Lower leg skin (tissue), 4 donors: ENCODE measurements around the gene DHRS7B. TPM values are rescaled to one million over a fixed set of nuclear protein-coding genes. Genes with fewer than 3 reads are reported as not detected.

Source experiments
- DNase-seq, 2 donors: peaks; one replicate each; pipeline ENCODE4 v3.0.0-alpha.2; 2019; ENCODE audit warnings: low spot score in 2 of 2
- H3K4me3 ChIP-seq: fragments of 200-600 bp; sonication (generic); 2 replicates; pipeline ENCODE4 v1.5.1; 2017; ENCODE audit warnings: mild to moderate bottlenecking, low read depth; ENCODE audit not compliant: poor library complexity, severe bottlenecking
- CTCF ChIP-seq, 3 donors: fragments of 450-650 bp; IDR thresholded peaks; one replicate each; pipeline ENCODE4 v1.5.1; 2016; ENCODE audit warnings: antibody characterized with exemption in 3 of 3, mild to moderate bottlenecking in 3 of 3, moderate library complexity in 2 of 3
- POLR2A ChIP-seq, 2 donors: fragments of 450-650 bp; IDR thresholded peaks; one replicate each; pipeline ENCODE4 v1.6.1; 2016 to 2017; ENCODE audit warnings: antibody characterized with exemption in 2 of 2, mild to moderate bottlenecking in 1 of 2, moderate library complexity in 1 of 2
- WGBS, 2 donors: methylation state at CpG; one replicate each; pipeline ENCODE4 v1.1.5; 2018; 5-methylcytosine and 5-hydroxymethylcytosine counted together
- intact Hi-C: fragments of 100-400 bp; cut with DNase I; formaldehyde crosslinking; loops from one replicate; pipeline ENCODE4 v1.15.0; 2023; ENCODE audit warnings: low total_unique reads
- total RNA-seq, 4 donors: library from RNA; depleted of rRNA; stranded (reverse); fragments of >200 nt; gene quantifications; one replicate each; pipeline ENCODE4 v1.1.0, GENCODE V29; 2016

DHRS7B gene
- total RNA-seq, 4 donors from 2014 or later = 35.2 to 59.4 (median 39.6) TPM

GRCh38 chr17:21240369-21241055, 113.7 kb downstream of the DHRS7B start:
- no peak for TF ChIP-seq CTCF (IDR thresholded peaks at IDR 0.05)
- no peak for TF ChIP-seq POLR2A (IDR thresholded peaks at IDR 0.05)
- WGBS, 2 donors = 70 to 81% methylated on average over 18 to 23 of the region's 25 CpGs
- intact Hi-C loops = no loop called here
- no peak overlapping the region for H3K4me3 ChIP-seq
- no peak for DNase-seq

Other genes with a start within 250 kb of the DHRS7B start
- gene USP22, start 84.0 kb upstream of the DHRS7B start, total RNA-seq = 100 to 1,000 TPM in 3 of 4 donors, 10 to 100 TPM in 1; 74.7 to 113 (median 106) TPM
- 10 to 100 TPM; 30.0 to 43.5 (median 37.0) TPM for gene TMEM11, start 87.2 kb downstream of the DHRS7B start, total RNA-seq
- gene NATD1, start 126.4 kb downstream of the DHRS7B start, total RNA-seq = 10 to 100 TPM; 12.3 to 18.8 (median 16.0) TPM
- gene MAP2K3, start 157.7 kb downstream of the DHRS7B start, total RNA-seq = 10 to 100 TPM; 54.1 to 64.1 (median 55.2) TPM
- gene KCNJ12, start 249.4 kb downstream of the DHRS7B start, total RNA-seq = 10 to 100 TPM in 1 of 4 donors, 1 to 10 TPM in 3; 3.8 to 14.2 (median 6.3) TPM